Hepatocyte (in vitro differentiated cells): Measurements from ENCODE around the gene CORO2A.

Source experiments
- CTCF ChIP-seq: fragments of 200-600 bp; sonication (generic); IDR thresholded peaks from 2 replicates; pipeline ENCODE4 v1.5.1; 2016; ENCODE audit warnings: antibody characterized with exemption, mild to moderate bottlenecking; ENCODE audit not compliant: poor library complexity
- EZH2 ChIP-seq: fragments of 200-600 bp; sonication (generic); IDR thresholded peaks from 2 replicates; pipeline ENCODE4 v1.6.1; 2016; ENCODE audit warnings: antibody characterized with exemption, mild to moderate bottlenecking, borderline replicate concordance

GRCh38 chr9:98071737-98072136 lies 120.7 kb downstream of the CORO2A start:
- TF ChIP-seq CTCF (no peak), EZH2 (no peak)
